Sciatic nerve (tissue), 2 donors: ENCODE measurements around the gene CSGALNACT2. TPM values are rescaled to one million over a fixed set of nuclear protein-coding genes. Genes with fewer than 3 reads are reported as not detected.
A peak's percentile ranks its signal among the peaks of the same experiment; 100 is the strongest.
"Not testable (repeated sequence)": the region's sequence is repeated elsewhere in the genome, so short reads cannot be mapped to it uniquely, and the experiment has no call there.

Experiments
- ATAC-seq: fragments of 200-7000 bp; cut with Tn5 transposase; one replicate; pipeline ENCODE4 v1.9.1; 2020; ENCODE audit warnings: mild to moderate bottlenecking, moderate library complexity
- DNase-seq: peaks from one replicate; pipeline ENCODE4 v3.0.0-alpha.2; 2020; ENCODE audit warnings: low spot score
- intact Hi-C: fragments of 100-400 bp; cut with DNase I; formaldehyde crosslinking; loops from one replicate; pipeline ENCODE4 v1.14.2; 2022
- total RNA-seq: library from RNA; stranded (reverse); fragmentation: NEBNext Ultra II Directional; extraction: Animal tissue kit (Norgen Biotek cat#: 25700); gene quantifications from one replicate; pipeline ENCODE4 v1.2.1, GENCODE V29; 2021
- donor health status: DM: no; HTN: no; CAD: no.
- donor health status: DM: no; HTN: no; CAD: no.

CSGALNACT2 gene
- total RNA-seq, 1 donor from 2014 or later: 31.5 TPM

GRCh38 chr10:43135064-43135463, 3.2 kb upstream of the CSGALNACT2 start:
- no peak for DNase-seq
- ATAC-seq: no peak
- intact Hi-C loops: no loop called here

- DNase-seq (no peak), ATAC-seq (no peak)
- intact Hi-C loops: no loop called here
Observed at GRCh38 chr10:43135656-43136055, 2.6 kb upstream of the CSGALNACT2 start.

GRCh38 chr10:43136432-43136831, 1.8 kb upstream of the CSGALNACT2 start:
- no peak for ATAC-seq
- intact Hi-C loops: no loop called here
- no peak for DNase-seq

GRCh38 chr10:43136995-43137716, 1.1 kb upstream of the CSGALNACT2 start:
- intact Hi-C loops: no loop called here
- ATAC-seq: peak; percentile 22
- no peak for DNase-seq

GRCh38 chr10:43137717-43138020, 576 bp upstream of the CSGALNACT2 start:
- ATAC-seq (peak; percentile 77), DNase-seq (peak; percentile 75)
- intact Hi-C loops: no loop called here

GRCh38 chr10:43138757-43139241, 554 bp downstream of the CSGALNACT2 start:
- intact Hi-C loops: no loop called here

GRCh38 chr10:43141421-43141820, 3.2 kb downstream of the CSGALNACT2 start:
- ATAC-seq (no peak), DNase-seq (no peak)
- intact Hi-C loops: no loop called here

More at GRCh38 chr10:43138757-43139241, 554 bp downstream of the CSGALNACT2 start:
- ATAC-seq (peak; percentile 37), DNase-seq (no peak)

GRCh38 chr10:43145311-43145710, 7.1 kb downstream of the CSGALNACT2 start:
- DNase-seq: no peak
- intact Hi-C loops: no loop called here
- ATAC-seq: no peak

- DNase-seq, ATAC-seq, intact Hi-C loops: not testable (repeated sequence)
Observed at GRCh38 chr10:43145936-43146335, 7.7 kb downstream of the CSGALNACT2 start.

GRCh38 chr10:43151371-43151770, 13.1 kb downstream of the CSGALNACT2 start:
- intact Hi-C loops: no loop called here
- ATAC-seq (no peak), DNase-seq (no peak)

- ATAC-seq (no peak), DNase-seq (no peak)
- intact Hi-C loops: no loop called here
Observed at GRCh38 chr10:43153901-43154300, 15.7 kb downstream of the CSGALNACT2 start.

- no peak for ATAC-seq
- DNase-seq: no peak
- intact Hi-C loops: no loop called here
Observed at GRCh38 chr10:43155221-43155620, 17.0 kb downstream of the CSGALNACT2 start.

GRCh38 chr10:43155741-43156140, 17.5 kb downstream of the CSGALNACT2 start:
- DNase-seq: no peak
- intact Hi-C loops: no loop called here
- ATAC-seq: no peak

- DNase-seq: no peak
Observed at GRCh38 chr10:43156590-43157341, 18.5 kb downstream of the CSGALNACT2 start.

GRCh38 chr10:43158636-43159035, 20.4 kb downstream of the CSGALNACT2 start:
- ATAC-seq (no peak), DNase-seq (no peak)
- intact Hi-C loops: no loop called here

More at GRCh38 chr10:43156590-43157341, 18.5 kb downstream of the CSGALNACT2 start:
- ATAC-seq: no peak
- intact Hi-C loops: no loop called here

- no peak for ATAC-seq
Observed at GRCh38 chr10:43160046-43160920, 22.0 kb downstream of the CSGALNACT2 start.

GRCh38 chr10:43160921-43161255, 22.6 kb downstream of the CSGALNACT2 start:
- intact Hi-C loops: no loop called here
- DNase-seq (no peak), ATAC-seq (no peak)

More at GRCh38 chr10:43160046-43160920, 22.0 kb downstream of the CSGALNACT2 start:
- intact Hi-C loops: no loop called here
- no peak for DNase-seq

GRCh38 chr10:43162604-43163003, 24.4 kb downstream of the CSGALNACT2 start:
- ATAC-seq (no peak), DNase-seq (no peak)
- intact Hi-C loops: no loop called here

GRCh38 chr10:43166207-43166879, 28.1 kb downstream of the CSGALNACT2 start:
- intact Hi-C loops: no loop called here
- no peak for ATAC-seq
- no peak for DNase-seq
